Cardiac fibroblast (primary cell): ENCODE data around the gene TRH.
A peak's percentile ranks its signal among the peaks of the same experiment; 100 is the strongest.
"Not testable (repeated sequence)": the region's sequence is repeated elsewhere in the genome, so short reads cannot be mapped to it uniquely, and the experiment has no call there.

Experiments used
- DNase-seq, 2 donors: peaks; one replicate each; pipeline versions ENCODE4 v3.0.0 to v3.0.0-alpha.2; 2010; ENCODE audit warnings: low read depth in 2 of 2
- H3K4me3 ChIP-seq, 2 donors: replicated peaks in 1 of 2; 1 replicate in 1 of 2; 2 replicates in 1 of 2; pipeline ENCODE4 v1.5.1; 2011; ENCODE audit warnings: low read depth in 2 of 2, low read length in 2 of 2, mild to moderate bottlenecking in 2 of 2, moderate library complexity in 1 of 2
- TF ChIP-seq, protein P1 (sequence below): IDR thresholded peaks from one replicate; pipeline ENCODE4 v1.5.1; 2011; ENCODE audit warnings: low read depth, mild to moderate bottlenecking, low read length, inconsistent platforms

TRH gene

DNA sequence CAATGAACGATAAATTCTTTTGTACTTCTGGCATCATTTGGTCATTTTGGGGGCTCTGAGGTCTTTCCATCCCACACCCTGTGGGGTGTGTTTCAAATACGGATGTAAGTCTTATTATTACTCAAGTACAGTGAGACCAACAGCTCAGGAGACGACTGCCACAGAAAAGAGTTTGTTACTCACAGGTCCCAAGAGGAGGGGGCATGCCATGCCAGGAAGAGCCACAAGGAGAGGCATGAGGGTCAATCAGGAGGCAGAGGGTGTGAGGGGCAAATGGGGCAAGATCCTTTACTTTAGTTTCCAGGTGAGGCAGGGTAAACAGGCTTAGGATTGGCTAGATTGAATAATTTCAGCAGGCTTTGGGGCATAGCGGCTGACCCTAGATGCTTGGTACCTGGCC is 21.6 kb downstream of the TRH start:
- no peak overlapping the region for H3K4me3 ChIP-seq
- TF ChIP-seq, protein P1, sequence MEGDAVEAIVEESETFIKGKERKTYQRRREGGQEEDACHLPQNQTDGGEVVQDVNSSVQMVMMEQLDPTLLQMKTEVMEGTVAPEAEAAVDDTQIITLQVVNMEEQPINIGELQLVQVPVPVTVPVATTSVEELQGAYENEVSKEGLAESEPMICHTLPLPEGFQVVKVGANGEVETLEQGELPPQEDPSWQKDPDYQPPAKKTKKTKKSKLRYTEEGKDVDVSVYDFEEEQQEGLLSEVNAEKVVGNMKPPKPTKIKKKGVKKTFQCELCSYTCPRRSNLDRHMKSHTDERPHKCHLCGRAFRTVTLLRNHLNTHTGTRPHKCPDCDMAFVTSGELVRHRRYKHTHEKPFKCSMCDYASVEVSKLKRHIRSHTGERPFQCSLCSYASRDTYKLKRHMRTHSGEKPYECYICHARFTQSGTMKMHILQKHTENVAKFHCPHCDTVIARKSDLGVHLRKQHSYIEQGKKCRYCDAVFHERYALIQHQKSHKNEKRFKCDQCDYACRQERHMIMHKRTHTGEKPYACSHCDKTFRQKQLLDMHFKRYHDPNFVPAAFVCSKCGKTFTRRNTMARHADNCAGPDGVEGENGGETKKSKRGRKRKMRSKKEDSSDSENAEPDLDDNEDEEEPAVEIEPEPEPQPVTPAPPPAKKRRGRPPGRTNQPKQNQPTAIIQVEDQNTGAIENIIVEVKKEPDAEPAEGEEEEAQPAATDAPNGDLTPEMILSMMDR: no peak
- no peak for DNase-seq

DNA sequence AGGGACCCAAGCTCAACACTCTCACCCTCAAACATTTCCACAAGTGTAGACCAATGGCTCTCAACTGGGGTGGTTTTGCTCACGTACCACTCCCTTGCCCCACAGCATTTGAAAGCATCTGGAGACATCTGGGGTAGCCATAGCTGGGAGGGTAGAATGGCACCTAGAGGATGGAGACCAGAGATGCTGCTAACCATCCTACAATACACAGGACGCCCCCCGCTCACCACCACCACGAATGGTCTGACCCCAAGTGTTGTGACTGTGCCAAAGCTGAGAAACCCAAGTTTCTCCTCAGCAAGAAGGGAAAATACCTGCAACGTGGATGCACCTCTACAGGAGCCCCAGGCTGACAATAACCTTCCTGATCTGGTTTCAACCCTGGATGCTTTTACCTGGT is 24.7 kb downstream of the TRH start:
- DNase-seq, H3K4me3 ChIP-seq: not testable (repeated sequence)

DNA sequence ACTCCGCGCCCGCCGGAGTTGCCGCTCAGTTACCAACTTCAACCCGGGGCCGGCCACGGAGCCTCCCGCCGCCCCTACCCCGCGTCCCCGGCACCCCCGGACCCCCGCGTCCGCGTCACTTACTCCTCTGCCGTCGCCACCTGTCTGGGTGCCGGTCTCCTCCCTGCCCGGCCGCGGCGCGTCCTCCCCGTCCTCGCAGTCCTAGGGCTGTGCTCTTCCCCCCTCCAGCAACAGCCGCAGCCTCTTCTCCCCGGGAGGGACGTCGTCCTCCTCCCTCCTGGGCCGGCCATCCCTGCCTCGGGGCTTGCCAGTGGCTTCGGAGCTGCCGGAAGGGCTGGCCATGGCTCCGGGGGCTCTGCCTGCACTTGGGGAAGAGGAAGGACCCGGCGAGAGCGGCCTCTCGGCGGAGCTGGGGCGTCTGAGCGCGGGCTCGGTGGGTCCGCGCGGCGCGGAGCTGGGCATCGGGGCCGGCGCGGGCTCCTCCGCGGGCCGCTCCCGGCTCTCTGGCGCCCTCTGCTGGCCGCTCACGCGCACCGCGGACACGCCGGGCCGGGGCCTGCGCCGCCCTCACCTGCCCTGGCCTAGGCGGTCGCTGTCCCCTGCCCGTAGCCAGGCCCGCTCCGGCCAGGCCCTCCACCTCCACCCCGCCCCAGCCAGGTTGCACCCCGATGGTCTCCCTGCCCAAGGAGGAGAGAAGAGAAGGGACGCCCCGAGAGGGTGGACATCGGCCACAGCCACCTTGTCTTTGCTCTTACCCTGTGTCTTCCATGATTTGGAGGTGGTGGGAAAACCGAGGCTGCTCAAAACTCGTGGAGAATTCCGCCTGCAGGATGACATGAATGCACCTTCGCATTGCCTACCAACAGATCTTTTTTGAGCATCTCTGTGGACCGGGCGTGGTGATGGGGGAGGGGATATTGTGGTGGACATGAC is 28.4 kb downstream of the TRH start:
- peak; percentile 15 to 29 for DNase-seq
- H3K4me3 ChIP-seq: peak overlapping the region; percentile 32 to 46
- TF ChIP-seq, protein P1: peak; percentile 32

DNA sequence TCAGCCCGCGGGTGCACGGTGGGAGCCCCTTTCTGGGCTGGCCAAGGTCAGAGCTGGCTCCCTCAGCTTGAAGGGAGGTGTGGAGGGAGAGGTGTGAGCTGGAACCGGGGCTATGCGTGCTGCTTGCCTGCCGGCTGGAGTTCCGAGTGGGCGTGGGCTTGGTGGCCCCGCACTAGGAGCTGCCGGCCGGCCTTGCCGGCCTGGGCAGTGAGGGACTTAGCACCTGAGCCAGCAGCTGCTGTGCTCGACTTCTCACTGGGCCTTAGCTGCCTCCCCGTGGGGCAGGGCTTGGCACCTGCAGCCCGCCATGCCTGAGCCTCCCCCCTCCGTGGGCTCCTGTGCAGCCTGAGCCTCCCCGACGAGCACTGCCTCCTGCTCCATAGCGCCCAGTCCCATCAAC is 36.0 kb downstream of the TRH start:
- TF ChIP-seq, protein P1: no peak
- no peak for DNase-seq
- no peak overlapping the region for H3K4me3 ChIP-seq

DNA sequence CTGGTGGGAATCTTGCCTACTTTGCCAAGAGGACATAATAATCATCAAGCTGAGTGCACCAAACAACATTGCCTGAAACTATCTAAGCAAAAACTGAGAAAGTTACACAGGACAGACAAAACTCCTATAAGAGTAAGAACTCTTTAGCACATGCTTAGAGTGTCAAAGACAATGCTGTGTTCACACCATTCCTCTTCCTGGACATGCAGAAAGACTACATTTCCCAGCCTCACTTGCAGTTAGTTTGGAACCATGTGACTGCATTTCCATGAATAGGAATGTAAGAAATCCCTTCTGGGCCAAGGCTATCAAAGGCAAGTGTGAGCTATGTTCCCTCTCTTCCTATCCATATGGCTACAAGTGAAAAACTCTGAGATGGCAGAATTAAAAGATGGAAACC is 37.6 kb downstream of the TRH start:
- H3K4me3 ChIP-seq: not testable (repeated sequence)
- peak; percentile 5 to 6 for DNase-seq

DNA sequence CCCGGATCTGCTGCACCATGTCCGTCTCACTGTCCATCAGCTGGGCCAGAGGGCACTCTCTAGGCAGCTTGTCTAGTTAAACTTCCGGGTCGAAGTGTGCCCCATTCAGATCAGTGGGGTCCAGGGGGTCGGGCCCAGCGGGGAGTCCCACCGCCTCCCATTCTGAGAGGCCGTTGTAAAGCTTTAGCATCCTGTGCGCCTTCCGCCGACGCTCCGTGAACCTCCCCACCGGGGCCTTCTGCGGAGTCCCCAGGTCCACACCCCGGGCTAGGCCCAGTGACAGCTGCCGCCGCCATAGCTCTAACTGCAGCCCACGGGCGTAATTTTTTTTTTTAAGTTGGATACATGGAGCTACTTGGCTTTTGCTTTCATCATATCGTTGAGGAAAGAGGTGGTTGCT is 38.7 kb downstream of the TRH start:
- DNase-seq, H3K4me3 ChIP-seq: not testable (repeated sequence)

DNA sequence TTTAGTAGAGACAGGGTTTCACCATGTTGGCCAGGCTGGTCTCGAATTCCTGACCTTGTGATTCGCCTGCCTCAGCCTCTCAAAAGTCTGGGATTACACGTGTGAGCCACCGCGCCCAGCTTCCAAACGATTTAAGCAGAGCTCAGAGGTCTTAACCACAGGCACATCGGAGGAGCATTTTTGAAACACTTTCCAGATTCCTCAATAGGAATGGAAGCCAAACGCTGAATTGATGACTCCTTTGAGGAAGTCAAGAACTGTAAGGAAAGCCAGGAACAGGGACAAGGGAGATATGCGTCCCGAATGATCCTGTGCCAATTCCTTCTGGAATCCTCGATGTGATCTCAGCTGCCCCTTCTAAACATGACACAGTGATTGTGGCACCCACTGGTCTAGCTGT is 40.0 kb downstream of the TRH start:
- peak; percentile 4 to 26 for DNase-seq
- H3K4me3 ChIP-seq: no peak overlapping the region
- TF ChIP-seq, protein P1: no peak

DNA sequence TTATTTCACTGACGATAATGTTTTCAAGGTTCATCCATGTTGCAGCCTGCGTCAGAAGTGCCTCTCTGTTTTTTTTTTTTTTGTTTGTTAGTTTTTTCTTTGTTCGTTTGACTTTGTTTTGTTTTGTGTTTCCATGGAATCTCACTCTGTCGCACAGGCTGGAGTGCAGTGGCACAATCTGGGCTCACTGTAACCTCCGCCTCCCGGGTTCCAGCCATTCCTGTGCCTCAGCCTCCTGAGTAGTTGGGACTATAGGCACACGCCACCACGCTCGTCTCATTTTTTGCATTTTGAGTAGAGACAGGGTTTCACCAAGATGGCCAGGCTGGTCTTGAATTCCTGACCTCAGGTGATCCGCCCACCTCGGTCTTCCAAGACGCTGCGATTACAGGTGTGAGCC is 43.1 kb downstream of the TRH start:
- H3K4me3 ChIP-seq, DNase-seq: not testable (repeated sequence)

DNA sequence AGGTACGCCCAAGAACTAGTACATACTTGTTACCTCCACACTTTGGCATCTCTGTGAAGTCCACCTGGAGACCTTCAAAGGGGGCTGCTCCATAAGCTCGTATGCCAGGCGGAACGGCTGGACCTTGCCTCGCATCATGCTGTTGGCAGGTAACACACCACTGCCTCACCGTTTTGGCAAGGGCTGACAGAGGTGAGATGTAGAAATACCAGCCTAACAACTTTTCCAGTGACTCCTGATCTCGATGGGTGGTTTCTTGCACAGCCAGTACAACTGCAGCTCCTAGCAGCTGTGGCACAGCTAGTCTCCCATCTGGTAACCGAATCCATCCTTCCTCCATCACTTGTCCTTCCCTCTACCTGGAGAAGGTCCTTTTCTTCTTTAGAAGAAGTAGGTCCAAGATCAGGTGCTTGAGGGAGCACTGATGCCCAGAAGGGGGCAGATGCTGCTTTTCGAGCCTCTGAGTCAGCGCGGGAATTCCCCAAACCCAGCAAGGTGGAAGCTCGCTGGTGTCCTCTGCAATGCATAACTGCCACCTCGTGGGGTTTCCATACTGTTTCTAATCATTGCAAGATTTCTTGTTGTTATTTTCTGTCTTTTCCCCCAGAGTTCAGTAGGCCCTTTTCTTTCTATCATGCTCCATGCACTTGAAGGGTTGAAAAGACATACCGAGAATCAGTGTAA is 51.8 kb downstream of the TRH start:
- H3K4me3 ChIP-seq, DNase-seq: not testable (repeated sequence)

DNA sequence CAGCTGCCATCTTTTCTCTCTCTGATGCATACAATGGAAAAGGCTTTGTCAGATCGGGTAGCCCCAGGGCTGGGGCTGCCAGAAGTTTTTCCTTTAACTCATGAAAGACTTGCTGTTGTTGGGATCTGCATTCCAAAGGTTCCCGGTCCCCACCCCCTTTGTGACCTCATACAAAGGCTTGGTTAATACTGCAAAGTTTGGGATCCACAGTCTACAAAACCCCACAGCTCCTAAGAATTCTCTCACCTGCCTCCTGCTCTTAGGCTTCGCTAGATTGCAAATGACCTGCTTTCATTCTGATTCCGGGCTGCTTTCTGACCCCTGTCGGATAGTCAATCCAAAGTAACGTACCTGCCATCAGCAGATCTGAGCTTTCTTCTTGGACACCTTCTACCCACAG is 52.9 kb downstream of the TRH start:
- DNase-seq, H3K4me3 ChIP-seq: not testable (repeated sequence)
